Gastrocnemius medialis (tissue), 4 donors: ENCODE results near the gene CDC42.
"Not testable (repeated sequence)": the region's sequence is repeated elsewhere in the genome, so short reads cannot be mapped to it uniquely, and the experiment has no call there.

Source experiments
- POLR2A ChIP-seq, 2 donors: fragments of 450-650 bp; IDR thresholded peaks; one replicate each; pipeline ENCODE4 v1.6.1; 2017; ENCODE audit warnings: antibody characterized with exemption in 2 of 2, mild to moderate bottlenecking in 2 of 2, moderate library complexity in 2 of 2
- TF ChIP-seq, protein P1 (sequence below), 5 experiments: fragments of 450-650 bp in 3 of 5; fragments of 200-600 bp in 2 of 5; sonication (generic) in 2 of 5; IDR thresholded peaks in 4 of 5; conservative IDR thresholded peaks in 1 of 5; 1 replicate in 4 of 5; 2 replicates in 1 of 5; pipeline ENCODE4 v1.5.1; 2016 to 2019; ENCODE audit warnings: antibody characterized with exemption in 5 of 5, mild to moderate bottlenecking in 3 of 5, moderate library complexity in 3 of 5

DNA sequence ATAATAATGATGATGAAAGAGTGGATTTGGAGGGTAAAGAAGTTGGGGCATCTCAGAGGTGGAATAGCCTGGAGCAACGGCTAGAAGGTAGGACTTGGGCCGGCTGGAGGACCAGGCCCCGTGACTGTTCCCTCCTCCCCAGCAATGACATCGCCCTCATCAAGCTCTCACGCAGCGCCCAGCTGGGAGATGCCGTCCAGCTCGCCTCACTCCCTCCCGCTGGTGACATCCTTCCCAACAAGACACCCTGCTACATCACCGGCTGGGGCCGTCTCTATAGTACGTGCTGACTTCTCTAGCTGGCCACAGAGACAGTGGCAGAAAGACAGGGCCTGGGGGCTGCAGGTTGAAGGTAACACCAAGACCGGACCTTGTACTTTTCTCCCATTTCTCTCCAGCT, 45.8 kb upstream of the CDC42 start:
- TF ChIP-seq, protein P1, sequence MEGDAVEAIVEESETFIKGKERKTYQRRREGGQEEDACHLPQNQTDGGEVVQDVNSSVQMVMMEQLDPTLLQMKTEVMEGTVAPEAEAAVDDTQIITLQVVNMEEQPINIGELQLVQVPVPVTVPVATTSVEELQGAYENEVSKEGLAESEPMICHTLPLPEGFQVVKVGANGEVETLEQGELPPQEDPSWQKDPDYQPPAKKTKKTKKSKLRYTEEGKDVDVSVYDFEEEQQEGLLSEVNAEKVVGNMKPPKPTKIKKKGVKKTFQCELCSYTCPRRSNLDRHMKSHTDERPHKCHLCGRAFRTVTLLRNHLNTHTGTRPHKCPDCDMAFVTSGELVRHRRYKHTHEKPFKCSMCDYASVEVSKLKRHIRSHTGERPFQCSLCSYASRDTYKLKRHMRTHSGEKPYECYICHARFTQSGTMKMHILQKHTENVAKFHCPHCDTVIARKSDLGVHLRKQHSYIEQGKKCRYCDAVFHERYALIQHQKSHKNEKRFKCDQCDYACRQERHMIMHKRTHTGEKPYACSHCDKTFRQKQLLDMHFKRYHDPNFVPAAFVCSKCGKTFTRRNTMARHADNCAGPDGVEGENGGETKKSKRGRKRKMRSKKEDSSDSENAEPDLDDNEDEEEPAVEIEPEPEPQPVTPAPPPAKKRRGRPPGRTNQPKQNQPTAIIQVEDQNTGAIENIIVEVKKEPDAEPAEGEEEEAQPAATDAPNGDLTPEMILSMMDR (IDR thresholded peaks at IDR 0.05 in 4 of 5, conservative IDR thresholded peaks at IDR 0.05 in 1 of 5): not testable (repeated sequence)
- TF ChIP-seq POLR2A (IDR thresholded peaks at IDR 0.05): not testable (repeated sequence)
